Measurements from ENCODE around the gene OPN5.
"Not testable (repeated sequence)": the region's sequence is repeated elsewhere in the genome, so short reads cannot be mapped to it uniquely, and the experiment has no call there.

OPN5 gene

GRCh38 chr6:47741807-47742206 lies 40.0 kb upstream of the OPN5 start:
- TF ChIP-seq, protein P1, sequence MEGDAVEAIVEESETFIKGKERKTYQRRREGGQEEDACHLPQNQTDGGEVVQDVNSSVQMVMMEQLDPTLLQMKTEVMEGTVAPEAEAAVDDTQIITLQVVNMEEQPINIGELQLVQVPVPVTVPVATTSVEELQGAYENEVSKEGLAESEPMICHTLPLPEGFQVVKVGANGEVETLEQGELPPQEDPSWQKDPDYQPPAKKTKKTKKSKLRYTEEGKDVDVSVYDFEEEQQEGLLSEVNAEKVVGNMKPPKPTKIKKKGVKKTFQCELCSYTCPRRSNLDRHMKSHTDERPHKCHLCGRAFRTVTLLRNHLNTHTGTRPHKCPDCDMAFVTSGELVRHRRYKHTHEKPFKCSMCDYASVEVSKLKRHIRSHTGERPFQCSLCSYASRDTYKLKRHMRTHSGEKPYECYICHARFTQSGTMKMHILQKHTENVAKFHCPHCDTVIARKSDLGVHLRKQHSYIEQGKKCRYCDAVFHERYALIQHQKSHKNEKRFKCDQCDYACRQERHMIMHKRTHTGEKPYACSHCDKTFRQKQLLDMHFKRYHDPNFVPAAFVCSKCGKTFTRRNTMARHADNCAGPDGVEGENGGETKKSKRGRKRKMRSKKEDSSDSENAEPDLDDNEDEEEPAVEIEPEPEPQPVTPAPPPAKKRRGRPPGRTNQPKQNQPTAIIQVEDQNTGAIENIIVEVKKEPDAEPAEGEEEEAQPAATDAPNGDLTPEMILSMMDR (IDR thresholded peaks at IDR 0.05; ENCODE audit: borderline replicate concordance, control extremely low read depth, extremely low read depth, insufficient read depth, missing control alignments): no peak
- in situ Hi-C loops (cut with MboI; ENCODE audit: low sequenced_read_pairs, unreplicated experiment): loop anchor here (25.0 kb wide), 2 partner anchors 105 to 330 kb away; no protein-coding TSS in a partner anchor
- DNase-seq (ENCODE audit: low spot score): peak; percentile 52

DNA sequence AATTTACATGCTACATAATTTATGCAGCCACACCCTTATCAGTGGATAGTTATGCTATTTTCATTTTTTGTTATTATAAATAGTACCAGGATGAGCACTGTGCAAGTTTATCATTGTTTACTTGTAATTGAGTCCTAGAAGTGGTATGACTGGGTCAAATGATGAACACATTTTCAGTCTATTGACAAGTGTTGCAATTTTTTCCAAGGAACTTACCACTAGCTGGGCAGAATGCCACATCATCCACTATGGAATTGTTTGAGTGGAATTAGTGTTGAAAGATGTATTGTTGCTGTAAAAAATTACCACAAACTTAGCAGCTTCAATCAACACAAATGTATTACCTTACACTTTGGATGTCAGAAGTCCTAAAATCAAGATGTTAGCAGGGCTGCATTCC lies 38.1 kb upstream of the OPN5 start:
- DNase-seq (ENCODE audit: low spot score): no peak
- in situ Hi-C loops (cut with MboI; ENCODE audit: low sequenced_read_pairs, unreplicated experiment): loop anchor here (25.0 kb wide), 2 partner anchors 106 to 331 kb away; no protein-coding TSS in a partner anchor
- TF ChIP-seq, protein P1 (IDR thresholded peaks at IDR 0.05; ENCODE audit: borderline replicate concordance, control extremely low read depth, extremely low read depth, insufficient read depth, missing control alignments): no peak

DNA sequence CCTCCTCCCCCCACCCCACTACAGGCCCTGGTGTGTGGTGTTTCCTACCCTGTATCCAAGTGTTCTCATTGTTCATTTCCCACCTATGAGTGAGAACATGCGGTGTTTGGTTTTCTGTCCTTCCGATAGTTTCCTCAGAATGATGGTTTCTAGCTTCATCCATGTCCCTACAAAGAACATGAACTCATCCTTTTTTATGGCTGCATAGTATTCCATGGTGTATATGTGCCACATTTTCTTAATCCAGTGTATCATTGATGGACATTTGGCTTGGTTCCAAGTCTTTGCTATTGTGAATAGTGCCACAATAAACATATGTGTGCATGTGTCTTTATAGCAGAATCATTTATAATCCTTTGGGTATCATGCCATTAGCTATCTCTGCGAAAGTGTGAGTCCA lies 36.6 kb upstream of the OPN5 start:
- not testable (repeated sequence) for DNase-seq (ENCODE audit: low spot score)
- in situ Hi-C loops (cut with MboI; ENCODE audit: low sequenced_read_pairs, unreplicated experiment): loop anchor here (25.0 kb wide), 2 partner anchors 108 to 333 kb away; no protein-coding TSS in a partner anchor

- in situ Hi-C loops (cut with MboI; ENCODE audit: low sequenced_read_pairs, unreplicated experiment): loop anchor here (25.0 kb wide), 2 partner anchors 112 to 337 kb away; no protein-coding TSS in a partner anchor
- peak; percentile 24 for DNase-seq (ENCODE audit: low spot score)
Measured at GRCh38 chr6:47749757-47750156, 32.1 kb upstream of the OPN5 start.

DNA sequence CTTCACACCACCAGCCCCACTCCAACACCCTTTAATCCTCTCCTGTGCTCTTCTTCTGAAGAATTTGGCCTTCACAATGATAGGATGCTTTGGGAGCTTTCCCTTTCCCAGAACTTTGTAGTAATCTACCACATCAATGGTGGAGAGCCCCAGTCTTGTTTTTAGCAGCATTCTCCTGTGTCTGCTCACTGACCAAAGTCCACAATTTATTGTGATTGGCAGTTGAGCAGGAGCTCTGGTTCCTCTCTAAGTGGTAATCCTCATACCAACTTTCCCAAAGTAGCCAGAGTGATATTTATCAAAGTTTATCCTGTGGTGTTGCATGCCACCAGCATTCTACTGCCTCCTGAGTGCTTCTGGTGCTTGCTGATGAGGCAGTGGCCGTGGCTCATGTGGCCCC lies 29.0 kb upstream of the OPN5 start:
- in situ Hi-C loops (cut with MboI; ENCODE audit: low sequenced_read_pairs, unreplicated experiment): no loop called here
- no peak for DNase-seq (ENCODE audit: low spot score)

More at GRCh38 chr6:47749757-47750156, 32.1 kb upstream of the OPN5 start:
- TF ChIP-seq, protein P1 (IDR thresholded peaks at IDR 0.05; ENCODE audit: borderline replicate concordance, control extremely low read depth, extremely low read depth, insufficient read depth, missing control alignments): no peak

DNA sequence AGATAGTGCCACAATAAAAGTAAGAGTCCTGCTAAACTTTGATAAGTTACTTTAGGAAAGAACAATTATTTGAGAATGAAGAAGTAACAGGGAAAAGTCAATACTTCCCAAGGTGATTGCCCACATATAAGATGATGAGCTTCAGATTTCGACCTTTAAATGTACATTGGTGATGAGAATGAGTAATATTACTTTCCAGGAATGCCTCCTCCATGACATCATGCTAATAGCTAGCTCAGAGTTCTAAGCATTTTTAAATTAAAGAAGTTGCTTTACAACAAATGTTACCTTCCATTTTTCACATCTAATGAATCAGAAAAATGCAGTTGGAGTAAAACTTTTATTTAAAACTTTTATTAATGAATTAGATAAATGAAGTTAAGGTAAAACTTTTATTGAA lies 22.5 kb upstream of the OPN5 start:
- TF ChIP-seq, protein P1 (IDR thresholded peaks at IDR 0.05; ENCODE audit: borderline replicate concordance, control extremely low read depth, extremely low read depth, insufficient read depth, missing control alignments): no peak
- DNase-seq (ENCODE audit: low spot score): no peak
- in situ Hi-C loops (cut with MboI; ENCODE audit: low sequenced_read_pairs, unreplicated experiment): no loop called here

More for the DNA sequence above, 29.0 kb upstream of the OPN5 start:
- TF ChIP-seq, protein P1 (IDR thresholded peaks at IDR 0.05; ENCODE audit: borderline replicate concordance, control extremely low read depth, extremely low read depth, insufficient read depth, missing control alignments): no peak

DNA sequence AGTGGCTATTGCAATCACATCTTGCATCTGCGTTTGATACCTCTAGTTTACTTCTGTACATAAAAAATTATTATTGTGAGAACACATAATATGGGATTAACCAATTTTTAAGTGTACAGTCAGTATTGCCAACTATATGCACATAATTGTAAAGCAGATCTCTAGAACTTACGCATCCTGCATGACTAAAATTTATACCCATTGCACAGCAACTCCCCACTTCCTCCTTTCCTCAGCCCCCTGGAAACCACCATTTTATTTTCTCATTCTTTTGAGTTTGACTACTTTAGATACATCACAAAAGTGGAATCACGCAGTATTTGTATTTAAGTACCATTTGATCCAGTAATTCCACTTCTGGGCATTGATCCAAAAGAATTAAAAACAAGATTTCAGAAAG lies 19.3 kb upstream of the OPN5 start:
- in situ Hi-C loops (cut with MboI; ENCODE audit: low sequenced_read_pairs, unreplicated experiment): no loop called here
- no peak for DNase-seq (ENCODE audit: low spot score)
- TF ChIP-seq, protein P1 (IDR thresholded peaks at IDR 0.05; ENCODE audit: borderline replicate concordance, control extremely low read depth, extremely low read depth, insufficient read depth, missing control alignments): no peak

All from GM13976 (cell line).